ENCODE data around the gene PEAK1. TPM values are rescaled to one million over a fixed set of nuclear protein-coding genes. Genes with fewer than 3 reads are reported as not detected.

PEAK1 gene
- total RNA-seq, 1 experiment from 2014 or later, result 2.5 TPM

- Histone ChIP-seq H3K36me3 (ENCODE audit: insufficient read depth, low read length) (no peaks in the 10 kb centered on the region), H3K4me2 (ENCODE audit: low read depth, low read length, poor library complexity, severe bottlenecking) (no peak overlapping the region), H4K20me1 (ENCODE audit: insufficient read depth, low read depth, low read length) (no peaks in the 10 kb centered on the region), H3K9me2 (replicated peaks; ENCODE audit: insufficient read depth, low read length) (no peaks in the 10 kb centered on the region), H3K4me3 (ENCODE audit: low read length) (no peak overlapping the region), H3K4me1 (ENCODE audit: low read length) (peaks cover 42% of the 10 kb centered on the region), H2AFZ (ENCODE audit: low read length) (no peak overlapping the region), H3K9ac (ENCODE audit: low read length) (no peak overlapping the region), H3K79me2 (ENCODE audit: low read length) (no peaks in the 10 kb centered on the region), H3K27me3 (ENCODE audit: low read length) (no peaks in the 10 kb centered on the region), H3K27ac (ENCODE audit: low read length) (no peak overlapping the region), H3K9me3 (ENCODE audit: low read length) (no peaks in the 10 kb centered on the region)
- DNase-seq, result no peak
Observed at GRCh38 chr15:77081971-77082370, 337.9 kb downstream of the PEAK1 start.

- Histone ChIP-seq H3K9me3 (ENCODE audit: low read length) (no peaks in the 10 kb centered on the region), H3K4me3 (ENCODE audit: low read length) (no peak overlapping the region), H3K27me3 (ENCODE audit: low read length) (no peaks in the 10 kb centered on the region), H3K4me1 (ENCODE audit: low read length) (peaks cover 4% of the 10 kb centered on the region; the same call in 1 of the 2 replicates), H3K27ac (ENCODE audit: low read length) (no peak overlapping the region), H3K4me2 (ENCODE audit: low read depth, low read length, poor library complexity, severe bottlenecking) (no peak overlapping the region), H3K79me2 (ENCODE audit: low read length) (no peaks in the 10 kb centered on the region), H3K9ac (ENCODE audit: low read length) (no peak overlapping the region), H2AFZ (ENCODE audit: low read length) (no peak overlapping the region), H3K9me2 (replicated peaks; ENCODE audit: insufficient read depth, low read length) (no peaks in the 10 kb centered on the region), H3K36me3 (ENCODE audit: insufficient read depth, low read length) (no peaks in the 10 kb centered on the region), H4K20me1 (ENCODE audit: insufficient read depth, low read depth, low read length) (no peaks in the 10 kb centered on the region)
- DNase-seq, result no peak
Observed at GRCh38 chr15:77076323-77076915, 343.5 kb downstream of the PEAK1 start.

- DNase-seq, result no peak
- H3K36me3 ChIP-seq (ENCODE audit: insufficient read depth, low read length), result no peaks in the 10 kb centered on the region
- peaks cover under 1% of the 10 kb centered on the region; the same call in 1 of the 2 replicates for H3K79me2 ChIP-seq (ENCODE audit: low read length)
- H3K4me2 ChIP-seq (ENCODE audit: low read depth, low read length, poor library complexity, severe bottlenecking), result no peak overlapping the region
- no peaks in the 10 kb centered on the region for H3K27me3 ChIP-seq (ENCODE audit: low read length)
- no peaks in the 10 kb centered on the region for H4K20me1 ChIP-seq (ENCODE audit: insufficient read depth, low read depth, low read length)
- H2AFZ ChIP-seq (ENCODE audit: low read length), result no peak overlapping the region
- H3K9me3 ChIP-seq (ENCODE audit: low read length), result no peaks in the 10 kb centered on the region
- no peaks in the 10 kb centered on the region for H3K9me2 ChIP-seq (replicated peaks; ENCODE audit: insufficient read depth, low read length)
- no peak overlapping the region for H3K27ac ChIP-seq (ENCODE audit: low read length)
- peaks cover 8% of the 10 kb centered on the region for H3K4me1 ChIP-seq (ENCODE audit: low read length)
- H3K9ac ChIP-seq (ENCODE audit: low read length), result no peak overlapping the region
- H3K4me3 ChIP-seq (ENCODE audit: low read length), result no peak overlapping the region
Observed at GRCh38 chr15:77075528-77075927, 344.4 kb downstream of the PEAK1 start.

- no peak for DNase-seq
- H3K36me3 ChIP-seq (ENCODE audit: insufficient read depth, low read length), result 0 out of 2 replicates have a peak, but pooled peaks cover 4% of the 10 kb centered on the region
- H3K4me1 ChIP-seq (ENCODE audit: low read length), result peaks cover 13% of the 10 kb centered on the region
- no peak overlapping the region for H3K27ac ChIP-seq (ENCODE audit: low read length)
- no peaks in the 10 kb centered on the region for H3K9me2 ChIP-seq (replicated peaks; ENCODE audit: insufficient read depth, low read length)
- no peak overlapping the region for H3K4me3 ChIP-seq (ENCODE audit: low read length)
- peaks cover 7% of the 10 kb centered on the region; the same call in 1 of the 2 replicates for H4K20me1 ChIP-seq (ENCODE audit: insufficient read depth, low read depth, low read length)
- H3K9ac ChIP-seq (ENCODE audit: low read length), result no peak overlapping the region
- no peak overlapping the region for H2AFZ ChIP-seq (ENCODE audit: low read length)
- peaks cover 12% of the 10 kb centered on the region for H3K79me2 ChIP-seq (ENCODE audit: low read length)
- H3K4me2 ChIP-seq (ENCODE audit: low read depth, low read length, poor library complexity, severe bottlenecking), result no peak overlapping the region
- no peaks in the 10 kb centered on the region for H3K9me3 ChIP-seq (ENCODE audit: low read length)
- H3K27me3 ChIP-seq (ENCODE audit: low read length), result no peaks in the 10 kb centered on the region
Observed at GRCh38 chr15:77074350-77074749, 345.6 kb downstream of the PEAK1 start.

- Histone ChIP-seq H3K27me3 (ENCODE audit: low read length) (no peaks in the 10 kb centered on the region), H4K20me1 (ENCODE audit: insufficient read depth, low read depth, low read length) (peaks cover 7% of the 10 kb centered on the region; the same call in 1 of the 2 replicates), H3K9me2 (replicated peaks; ENCODE audit: insufficient read depth, low read length) (no peaks in the 10 kb centered on the region), H2AFZ (ENCODE audit: low read length) (peak overlapping the region; percentile 66; the same call in 1 of the 2 replicates), H3K9ac (ENCODE audit: low read length) (peak overlapping the region; percentile 78), H3K79me2 (ENCODE audit: low read length) (peaks cover 40% of the 10 kb centered on the region), H3K4me2 (ENCODE audit: low read depth, low read length, poor library complexity, severe bottlenecking) (peak overlapping the region; percentile 51), H3K4me1 (ENCODE audit: low read length) (peaks cover 41% of the 10 kb centered on the region), H3K4me3 (ENCODE audit: low read length) (no peak overlapping the region; the same call in 1 of the 2 replicates), H3K27ac (ENCODE audit: low read length) (no peak overlapping the region), H3K9me3 (ENCODE audit: low read length) (no peaks in the 10 kb centered on the region), H3K36me3 (ENCODE audit: insufficient read depth, low read length) (0 out of 2 replicates have a peak, but pooled peaks cover 8% of the 10 kb centered on the region)
- DNase-seq, result no peak
Observed at GRCh38 chr15:77071305-77072223, 348.3 kb downstream of the PEAK1 start.

GRCh38 chr15:77070495-77071304 is 349.2 kb downstream of the PEAK1 start, which contains the start of gene TSPAN3:
TSPAN3 (minus strand) TSS chr15:77071109; CDS start chr15:77070954, 155 bp downstream.
- Histone ChIP-seq H3K36me3 (ENCODE audit: insufficient read depth, low read length) (0 out of 2 replicates have a peak, but pooled peaks cover 8% of the 10 kb centered on the region), H3K9ac (ENCODE audit: low read length) (peak within 1 kb of the TSS; percentile 78), H3K4me1 (ENCODE audit: low read length) (peaks cover 38% of the 10 kb centered on the region), H4K20me1 (ENCODE audit: insufficient read depth, low read depth, low read length) (peaks cover 7% of the 10 kb centered on the region; the same call in 1 of the 2 replicates), H3K79me2 (ENCODE audit: low read length) (peaks cover 48% of the 10 kb centered on the region), H2AFZ (ENCODE audit: low read length) (peak within 1 kb of the TSS; percentile 66; the same call in 1 of the 2 replicates), H3K27me3 (ENCODE audit: low read length) (no peaks in the 10 kb centered on the region), H3K9me2 (replicated peaks; ENCODE audit: insufficient read depth, low read length) (no peaks in the 10 kb centered on the region), H3K4me3 (ENCODE audit: low read length) (peak within 1 kb of the TSS; percentile 74), H3K9me3 (ENCODE audit: low read length) (no peaks in the 10 kb centered on the region), H3K27ac (ENCODE audit: low read length) (peak within 1 kb of the TSS; percentile 75), H3K4me2 (ENCODE audit: low read depth, low read length, poor library complexity, severe bottlenecking) (peak within 1 kb of the TSS; percentile 89)
- peak; percentile 98 for DNase-seq

- no peaks in the 10 kb centered on the region for H3K9me3 ChIP-seq (ENCODE audit: low read length)
- H3K36me3 ChIP-seq (ENCODE audit: insufficient read depth, low read length), result 0 out of 2 replicates have a peak, but pooled peaks cover 8% of the 10 kb centered on the region
- H3K27ac ChIP-seq (ENCODE audit: low read length), result peak overlapping the region; percentile 75
- no peaks in the 10 kb centered on the region for H3K27me3 ChIP-seq (ENCODE audit: low read length)
- no peaks in the 10 kb centered on the region for H3K9me2 ChIP-seq (replicated peaks; ENCODE audit: insufficient read depth, low read length)
- peaks cover 54% of the 10 kb centered on the region for H3K79me2 ChIP-seq (ENCODE audit: low read length)
- H2AFZ ChIP-seq (ENCODE audit: low read length), result no peak overlapping the region
- peaks cover 38% of the 10 kb centered on the region for H3K4me1 ChIP-seq (ENCODE audit: low read length)
- H4K20me1 ChIP-seq (ENCODE audit: insufficient read depth, low read depth, low read length), result peaks cover 7% of the 10 kb centered on the region; the same call in 1 of the 2 replicates
- H3K9ac ChIP-seq (ENCODE audit: low read length), result peak overlapping the region; percentile 78
- H3K4me3 ChIP-seq (ENCODE audit: low read length), result peak overlapping the region; percentile 74
- peak overlapping the region; percentile 89 for H3K4me2 ChIP-seq (ENCODE audit: low read depth, low read length, poor library complexity, severe bottlenecking)
- DNase-seq, result no peak
Observed at GRCh38 chr15:77070180-77070494, 349.8 kb downstream of the PEAK1 start.

All from Karpas-422 (cell line).